IPS-NIHi7 (cell line): ENCODE measurements around the gene PATJ.
"Not testable (repeated sequence)": the region's sequence is repeated elsewhere in the genome, so short reads cannot be mapped to it uniquely, and the experiment has no call there.

Experiments
- DNase-seq: peaks from one replicate; pipeline ENCODE4 v3.0.0; 2012; ENCODE audit warnings: mixed read lengths; ENCODE audit errors: extremely low spot score

PATJ gene

DNA sequence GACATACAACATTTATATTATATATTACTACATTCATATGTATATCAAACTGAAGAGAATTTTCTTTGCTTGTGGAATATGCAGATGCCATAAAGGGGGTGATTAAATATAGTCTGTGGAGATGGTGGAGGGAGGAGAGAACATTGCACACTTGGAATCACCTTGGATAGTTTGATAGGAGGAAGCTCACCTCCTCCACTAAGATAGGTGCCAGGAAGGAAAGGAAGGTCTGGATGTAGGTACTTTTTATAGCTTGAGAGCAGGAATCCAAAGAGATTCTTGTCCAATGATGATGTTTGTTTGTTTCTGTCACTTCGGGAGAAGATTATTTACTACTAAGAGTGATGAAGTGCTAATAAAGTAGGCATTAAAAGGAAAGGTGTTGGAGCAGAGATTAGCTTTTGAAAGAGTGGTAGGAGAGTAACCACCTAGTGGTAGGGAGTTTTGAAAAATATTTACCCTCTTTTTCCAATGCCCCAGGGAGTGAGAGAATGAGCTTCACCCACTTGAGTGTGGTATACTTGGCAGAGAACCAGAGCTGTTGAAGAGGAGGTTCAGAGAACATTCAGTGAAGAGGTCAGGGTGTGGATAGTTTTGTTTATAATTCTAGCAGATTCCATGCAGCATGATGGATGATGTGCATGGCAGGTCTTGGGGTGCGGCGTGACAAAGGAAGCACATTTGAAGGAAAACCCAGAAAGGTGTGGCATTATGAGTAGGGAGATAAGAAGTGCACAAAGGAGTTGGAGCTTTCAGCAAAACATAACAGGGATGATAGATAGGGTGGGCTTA is 145.0 kb downstream of the PATJ start:
- DNase-seq: no peak

GRCh38 chr1:61887931-61888564 is 145.8 kb downstream of the PATJ start:
- DNase-seq: no peak

DNA sequence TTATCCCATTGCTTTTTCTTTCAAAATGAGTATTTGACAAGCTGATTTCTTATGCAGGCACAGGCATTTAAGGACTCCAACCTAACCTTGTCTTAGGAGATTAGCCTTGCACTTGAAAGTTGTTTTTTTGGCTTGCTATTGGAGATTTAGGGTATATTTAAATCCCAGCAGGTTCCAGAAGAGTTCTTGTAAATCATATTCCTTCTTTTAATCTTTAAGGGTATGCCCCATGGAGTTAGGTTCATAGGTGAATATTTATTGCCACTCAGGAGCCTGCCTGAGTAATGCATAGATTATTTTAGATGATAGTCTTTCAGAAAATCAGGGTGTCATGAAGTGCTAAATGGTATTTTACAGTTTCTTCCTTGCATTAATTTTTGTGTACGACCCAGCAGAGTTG is 146.5 kb downstream of the PATJ start:
- DNase-seq: no peak

DNA sequence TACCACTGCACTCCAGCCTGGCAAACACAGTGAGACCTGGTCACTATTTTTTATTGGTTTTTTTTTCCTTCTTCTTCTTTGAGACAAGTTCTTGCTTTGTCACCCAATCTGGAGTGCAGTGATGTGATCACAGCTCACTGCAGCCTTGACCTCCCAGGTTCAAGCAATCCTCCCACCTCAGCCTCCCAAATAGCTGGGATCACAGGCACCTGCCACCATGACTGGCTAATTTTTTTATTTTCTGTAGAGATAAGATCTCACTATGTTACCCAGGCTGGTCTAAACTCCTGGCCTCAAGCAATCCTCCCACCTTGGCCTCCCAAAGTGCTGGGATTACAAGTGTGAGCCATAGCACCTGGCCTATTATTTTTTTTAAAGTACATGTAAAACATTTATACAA is 148.2 kb downstream of the PATJ start:
- not testable (repeated sequence) for DNase-seq

- no peak for DNase-seq
Measured at GRCh38 chr1:61892977-61893376, 150.7 kb downstream of the PATJ start.

- DNase-seq: not testable (repeated sequence)
Measured at GRCh38 chr1:61894296-61894695, 152.0 kb downstream of the PATJ start.

DNA sequence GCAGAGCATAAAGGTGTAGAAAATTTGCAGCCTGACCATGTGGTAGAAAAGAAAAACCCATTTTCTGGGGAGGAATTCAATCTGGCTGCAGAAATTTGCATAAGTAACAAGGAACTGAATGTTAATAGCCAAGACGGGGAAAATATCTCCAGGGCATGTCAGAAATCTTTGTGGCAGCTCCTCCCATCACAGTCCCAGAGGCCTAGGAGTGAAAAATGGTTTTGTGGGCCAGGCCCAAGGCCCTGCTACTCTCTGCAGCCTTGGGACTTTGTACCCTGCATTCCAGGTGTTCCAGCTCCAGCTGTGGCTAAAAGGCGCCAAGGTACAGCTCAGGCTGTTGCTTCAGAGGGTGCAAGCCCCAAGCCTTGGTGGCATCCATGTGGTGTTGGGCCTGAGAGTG is 152.9 kb downstream of the PATJ start:
- no peak for DNase-seq

- no peak for DNase-seq
Measured at GRCh38 chr1:61898658-61899057, 156.4 kb downstream of the PATJ start.

GRCh38 chr1:61904354-61904753 is 162.1 kb downstream of the PATJ start:
- DNase-seq: no peak

DNA sequence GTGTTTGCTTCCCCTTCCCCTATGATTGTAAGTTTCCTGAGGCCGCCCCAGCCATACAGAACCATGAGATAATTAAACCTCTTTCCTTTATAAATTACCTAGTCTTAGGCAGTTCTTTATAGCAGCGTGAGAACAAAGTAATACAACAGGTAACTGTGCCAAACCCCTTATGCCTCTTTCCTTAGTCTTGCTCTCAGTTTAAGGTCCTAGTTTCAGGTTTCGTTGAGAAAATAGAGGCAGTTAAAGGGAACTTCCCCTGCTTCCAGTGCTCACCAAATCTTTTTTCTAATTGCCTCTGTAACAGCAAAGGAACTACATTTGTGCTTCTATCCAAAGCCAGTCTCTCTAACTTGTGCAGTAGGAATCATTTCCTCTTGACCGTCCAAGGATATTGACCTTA is 164.8 kb downstream of the PATJ start:
- no peak for DNase-seq

GRCh38 chr1:61910035-61910434 is 167.8 kb downstream of the PATJ start:
- DNase-seq: no peak

DNA sequence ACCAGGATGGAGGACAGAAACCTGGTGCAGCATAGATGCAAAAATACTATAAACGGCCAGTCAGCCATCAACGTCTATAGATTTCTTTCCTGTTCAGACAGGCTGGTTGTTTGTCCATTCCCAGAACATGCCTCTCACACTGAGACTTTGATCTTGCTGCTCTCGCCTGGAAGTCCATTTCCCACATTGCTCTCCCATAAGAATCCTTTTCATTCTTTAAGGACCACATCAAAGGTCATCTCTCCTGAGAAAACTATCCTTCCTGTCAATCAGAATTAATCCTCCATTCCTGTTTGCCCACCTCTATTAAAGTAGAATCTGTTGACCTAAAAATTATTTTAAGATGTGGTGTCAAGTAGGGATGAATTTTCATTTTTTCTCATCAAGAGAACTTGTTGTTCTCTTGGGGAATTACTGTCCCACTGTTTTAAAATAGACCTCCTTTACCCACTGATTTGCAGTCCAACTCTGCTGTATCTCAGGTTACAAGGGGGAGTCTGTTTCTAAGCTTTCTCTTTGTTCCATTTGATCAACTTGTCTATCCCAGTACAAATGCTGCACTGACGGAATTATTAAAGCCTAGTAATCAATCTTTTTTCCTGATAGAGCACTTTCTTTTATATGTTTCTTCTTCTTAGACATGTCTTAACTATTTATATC is 172.7 kb downstream of the PATJ start:
- no peak for DNase-seq

- DNase-seq: no peak
Measured at GRCh38 chr1:61921435-61921834, 179.2 kb downstream of the PATJ start.

DNA sequence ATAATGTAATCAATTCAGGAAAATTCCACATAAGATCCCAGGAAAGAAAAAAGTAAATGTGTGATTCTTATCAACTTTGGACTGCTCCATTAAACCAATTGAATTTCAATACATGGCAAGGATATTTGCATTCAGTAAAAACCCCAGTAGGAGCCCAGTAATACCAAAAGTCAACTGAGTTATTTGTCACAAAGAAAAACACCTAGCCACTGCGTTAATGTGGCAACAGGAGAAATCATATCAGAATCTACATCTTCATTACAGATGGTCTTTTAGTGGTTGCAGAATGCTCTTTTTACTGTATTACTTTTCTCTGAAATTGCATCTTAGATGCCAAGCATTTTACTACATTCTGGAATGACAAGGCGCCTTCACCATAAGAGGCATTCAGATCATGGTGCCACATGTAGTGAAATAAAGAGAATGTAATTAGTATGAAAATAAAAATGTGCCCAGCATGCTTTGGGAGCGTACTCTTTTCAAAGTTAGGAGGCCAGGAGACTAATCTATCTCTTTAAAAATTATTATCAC is 180.7 kb downstream of the PATJ start:
- no peak for DNase-seq

- DNase-seq: no peak
Measured at GRCh38 chr1:61925591-61926298, 183.5 kb downstream of the PATJ start.

- no peak for DNase-seq
Measured at GRCh38 chr1:61926597-61926996, 184.3 kb downstream of the PATJ start.

DNA sequence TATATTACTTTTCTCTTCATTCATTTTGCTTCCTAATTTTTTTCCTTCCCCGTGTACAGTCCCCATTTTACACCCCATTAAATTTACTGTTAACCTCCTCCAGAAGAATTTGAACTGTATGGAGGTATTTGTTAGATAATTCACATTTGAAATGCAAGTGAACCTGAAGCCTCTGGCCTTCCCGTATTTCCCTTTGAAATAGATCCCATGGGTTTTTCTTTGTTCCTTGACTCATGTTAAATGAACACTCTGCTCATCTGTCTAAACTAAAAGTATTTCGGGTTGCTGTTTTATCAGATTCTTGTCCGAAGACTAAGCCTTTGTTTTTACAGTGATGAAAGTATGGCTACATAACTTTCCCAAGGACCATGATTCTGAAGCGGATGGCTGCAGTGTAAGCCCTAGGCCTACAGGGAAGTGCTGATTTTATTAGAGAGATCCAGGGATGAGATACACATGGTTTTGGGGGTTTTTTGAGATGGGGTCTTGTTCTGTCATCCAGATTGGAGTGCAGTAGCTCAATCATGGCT is 187.9 kb downstream of the PATJ start:
- DNase-seq: no peak

DNA sequence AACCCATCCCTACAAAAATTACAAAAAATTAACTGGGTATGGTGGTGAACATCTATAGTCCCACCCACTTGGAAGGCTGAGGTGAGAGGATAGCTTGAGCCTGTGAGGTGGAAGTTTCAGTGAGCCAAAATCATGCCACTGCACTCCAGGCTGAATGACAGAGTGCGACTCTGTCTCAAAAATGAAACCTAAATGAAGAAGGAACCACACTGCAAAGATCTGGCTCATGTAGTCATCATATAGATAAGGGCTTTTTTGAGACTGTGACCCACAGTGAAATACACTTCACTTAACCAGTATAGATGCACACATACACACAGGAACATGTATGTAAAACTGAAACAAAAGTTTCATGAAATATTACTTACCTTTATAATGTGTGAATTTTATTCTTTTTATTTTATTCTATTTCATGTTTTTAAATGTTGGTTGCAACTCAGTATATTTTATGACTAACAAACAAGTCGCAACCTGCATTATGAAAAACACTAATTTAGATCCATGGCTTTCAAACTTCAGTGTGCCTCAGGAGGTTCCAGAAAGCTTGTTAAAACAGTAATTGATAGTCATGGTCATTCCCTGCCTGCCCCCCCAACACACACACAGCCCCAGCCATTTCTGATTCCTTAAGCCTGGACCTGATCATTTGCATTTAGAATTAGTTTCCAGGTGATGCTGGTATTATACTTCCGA is 189.5 kb downstream of the PATJ start:
- DNase-seq: no peak

GRCh38 chr1:61935516-61935915 is 193.2 kb downstream of the PATJ start:
- DNase-seq: no peak

DNA sequence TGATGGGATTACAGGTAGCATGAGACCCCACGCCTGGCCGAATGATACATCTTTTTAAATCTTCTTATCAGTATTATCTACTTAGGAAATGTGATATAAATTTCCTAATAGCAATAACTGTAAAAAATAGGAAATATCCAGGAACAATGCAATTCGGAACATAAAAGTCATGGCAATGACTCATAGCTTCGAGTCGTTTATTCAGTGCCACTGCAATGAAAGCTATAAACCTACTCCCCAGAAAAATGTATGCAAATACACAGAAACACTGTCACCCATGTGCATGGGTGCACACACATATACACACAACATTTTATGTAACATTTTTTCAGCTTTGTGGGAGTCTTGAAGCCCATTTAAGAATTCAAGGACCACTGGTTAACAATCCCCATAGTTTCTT is 194.6 kb downstream of the PATJ start:
- DNase-seq: no peak

- no peak for DNase-seq
Measured at GRCh38 chr1:61941794-61942193, 199.5 kb downstream of the PATJ start.
